ENCODE data around the gene SUGCT.

GRCh38 chr7:40526951-40527715, 392.3 kb downstream of the SUGCT start:
- TF ChIP-seq CTCF (IDR thresholded peaks at IDR 0.05) (no peak), POLR2A (IDR thresholded peaks at IDR 0.05) (no peak)
